GM21381 (cell line): ENCODE results near the gene SIM1.

Experiments used
- ATAC-seq: cut with Tn5 transposase; IDR thresholded peaks from one replicate; pipeline ENCODE4 v1.9.1; 2021; ENCODE audit warnings: mild to moderate bottlenecking, moderate library complexity; ENCODE audit not compliant: unreplicated experiment

Gene SIM1

DNA sequence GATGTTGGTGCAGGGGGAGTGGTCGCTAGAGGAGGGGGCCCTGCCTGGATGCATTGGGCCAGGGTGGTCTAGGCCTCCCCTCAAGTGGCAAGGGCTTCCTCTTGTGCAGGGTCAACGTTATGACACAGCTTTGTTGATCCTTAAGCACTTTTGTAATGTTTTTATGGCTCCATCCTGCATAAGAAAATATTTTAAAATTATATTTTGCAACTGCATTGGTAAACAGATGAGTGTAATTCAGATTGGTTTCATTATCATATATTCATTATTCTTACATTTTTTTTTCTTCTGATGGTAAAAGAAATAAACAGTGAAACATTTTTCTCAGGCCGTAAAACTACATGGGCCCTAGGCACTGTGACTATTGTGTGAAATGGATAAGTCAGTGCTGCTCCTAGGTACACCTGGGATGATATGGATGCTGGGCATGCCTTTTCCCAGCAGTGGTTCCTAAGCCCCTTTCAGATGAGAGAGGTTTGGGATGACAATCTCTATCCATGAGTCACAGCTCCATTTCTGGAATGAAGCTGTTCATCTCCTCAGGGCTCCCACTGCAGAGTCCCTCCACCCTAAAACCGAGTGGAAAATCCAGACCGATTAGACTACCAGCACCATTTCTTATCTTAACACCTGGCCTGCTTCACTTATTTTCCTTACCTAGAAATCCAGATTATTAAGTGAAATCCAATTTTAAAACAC lies 5.8 kb upstream of the SIM1 start:
- ATAC-seq, result no peak

DNA sequence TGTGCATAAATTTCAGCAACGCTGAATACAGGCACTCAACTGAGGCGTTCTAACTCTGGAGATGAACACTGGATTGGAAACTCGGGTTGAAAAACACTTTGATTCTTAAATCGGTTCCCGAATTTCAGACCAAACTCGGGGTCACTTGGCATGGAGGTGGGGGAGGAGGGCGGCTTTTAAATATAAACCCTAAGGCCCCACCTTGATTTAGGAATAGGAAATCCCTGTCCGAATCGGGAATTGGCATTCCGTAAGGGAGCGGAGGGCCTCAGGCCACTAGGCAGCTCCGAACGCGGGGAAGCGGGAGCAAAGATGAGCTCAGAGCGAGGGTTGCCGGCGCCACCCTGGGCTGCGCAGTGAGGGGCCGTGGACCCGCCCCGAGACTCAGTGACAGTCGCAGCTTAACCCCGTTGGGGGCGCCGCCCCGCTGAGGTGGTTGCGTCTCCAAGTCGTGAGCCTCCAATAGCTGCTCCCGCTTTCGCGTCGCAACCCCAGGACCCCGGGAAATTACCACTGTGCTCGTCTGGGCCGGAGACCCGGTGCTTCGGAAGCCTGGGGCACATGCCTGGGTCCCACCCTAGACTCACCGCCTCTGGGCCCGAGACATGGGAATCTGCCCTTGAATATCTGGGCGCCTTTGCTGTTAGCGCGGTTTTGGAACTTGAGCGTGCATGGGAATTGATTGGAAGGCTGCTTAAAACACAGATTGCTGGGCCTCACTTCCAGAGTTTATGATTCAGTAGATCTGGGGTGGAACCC lies 4.6 kb upstream of the SIM1 start:
- ATAC-seq, result no peak

DNA sequence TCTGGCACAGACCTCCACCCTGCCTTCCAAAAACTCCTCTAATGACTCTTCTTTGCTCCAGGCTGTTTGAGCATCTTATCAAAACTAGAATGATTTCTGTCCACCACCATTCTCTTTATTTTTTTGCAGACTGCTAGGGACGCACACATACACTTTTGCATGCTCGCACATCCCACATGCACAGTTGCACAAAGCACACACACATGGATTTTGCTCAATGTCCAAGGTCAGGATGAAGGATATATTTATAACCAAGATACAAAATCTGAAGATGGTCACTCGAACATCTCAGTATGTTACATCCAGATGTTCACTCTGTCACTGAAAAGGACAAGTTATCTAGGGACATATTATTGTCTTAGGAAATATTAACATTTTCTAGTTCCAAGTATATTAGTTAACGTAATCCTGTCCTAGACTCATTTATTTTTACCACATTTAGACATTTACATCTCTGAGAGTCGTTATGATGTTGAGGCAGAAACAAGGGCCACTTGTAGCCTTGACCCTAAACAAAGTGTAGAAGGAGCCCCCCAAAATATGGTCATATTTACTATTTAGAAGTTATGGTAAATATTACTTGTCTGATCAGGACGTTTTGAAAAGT lies 3.4 kb upstream of the SIM1 start:
- no peak for ATAC-seq

DNA sequence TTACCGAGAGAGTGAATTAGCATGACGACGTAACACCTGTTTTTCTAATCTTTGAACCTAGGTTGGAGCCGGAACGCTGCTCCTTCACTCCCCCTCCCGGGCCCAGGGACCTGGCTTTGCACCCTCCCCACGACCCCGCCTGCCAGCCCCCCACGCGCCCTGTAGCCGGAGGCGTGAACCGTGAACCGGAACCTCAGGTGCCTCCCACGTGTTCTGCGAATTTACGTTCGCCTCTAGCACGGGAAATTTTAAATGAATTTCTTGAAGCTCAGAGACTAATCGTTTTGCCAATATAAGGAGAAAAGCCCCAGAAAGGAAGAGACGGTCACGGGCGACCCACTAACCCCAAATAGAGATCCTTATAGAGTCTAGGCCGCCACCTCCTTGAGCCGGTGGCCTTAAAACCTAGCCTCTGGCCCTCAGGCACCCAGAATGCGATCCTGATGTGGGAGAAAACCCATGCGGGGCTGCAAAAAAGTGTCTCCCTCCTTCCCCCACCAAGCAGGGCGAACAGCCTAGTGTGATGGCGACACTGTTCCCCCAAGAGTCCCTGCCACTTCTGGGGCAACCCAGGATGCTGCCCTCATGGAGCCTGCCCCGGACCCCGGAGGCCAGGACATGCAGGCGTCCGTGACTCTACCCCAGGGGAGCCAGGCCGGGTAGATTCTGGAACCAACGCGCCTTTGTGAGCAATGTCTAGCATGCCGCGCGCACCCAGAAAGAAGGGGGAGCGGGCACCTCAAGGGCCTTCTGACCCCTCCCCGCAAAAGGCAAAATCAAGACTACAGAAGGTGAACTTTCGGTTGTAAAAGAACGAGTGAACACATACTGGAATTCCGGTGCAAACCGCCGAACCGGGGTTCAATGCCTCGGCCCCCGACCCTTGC lies 2.7 kb upstream of the SIM1 start:
- no peak for ATAC-seq

DNA sequence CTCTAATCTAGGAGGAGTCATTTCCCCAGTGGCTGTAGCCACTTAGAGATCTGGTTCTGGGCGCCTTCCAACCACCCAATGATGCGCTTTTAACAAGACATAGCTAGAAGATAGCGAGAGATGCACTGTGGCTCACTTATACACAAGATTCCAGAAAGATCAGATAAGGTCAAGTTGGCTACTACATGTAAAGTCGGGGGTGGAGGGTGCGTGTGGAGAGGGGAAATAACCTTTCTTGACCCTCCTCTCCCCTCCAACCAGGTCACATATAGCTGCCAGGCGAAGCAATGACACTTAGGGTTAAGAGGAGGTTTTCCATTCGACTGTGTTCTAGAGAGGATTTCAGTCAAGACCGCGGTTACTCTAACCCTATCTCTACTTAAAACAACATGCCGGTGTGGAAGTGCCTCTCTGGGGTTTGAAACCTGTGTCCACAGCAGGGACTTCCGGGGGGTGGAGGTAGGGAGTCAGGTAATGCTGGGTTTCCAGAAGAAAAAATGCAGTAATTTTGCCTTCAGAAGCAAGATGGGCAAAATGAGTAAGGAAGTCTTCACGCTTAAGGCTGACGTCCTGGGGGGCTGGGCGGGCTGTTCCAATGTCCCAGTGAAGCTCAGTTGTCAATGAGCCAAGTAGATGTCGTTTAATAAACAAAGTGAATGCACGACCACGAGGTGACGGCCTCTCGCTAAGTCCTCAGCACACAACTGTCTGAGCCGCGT lies 1.8 kb upstream of the SIM1 start:
- ATAC-seq, result no peak

DNA sequence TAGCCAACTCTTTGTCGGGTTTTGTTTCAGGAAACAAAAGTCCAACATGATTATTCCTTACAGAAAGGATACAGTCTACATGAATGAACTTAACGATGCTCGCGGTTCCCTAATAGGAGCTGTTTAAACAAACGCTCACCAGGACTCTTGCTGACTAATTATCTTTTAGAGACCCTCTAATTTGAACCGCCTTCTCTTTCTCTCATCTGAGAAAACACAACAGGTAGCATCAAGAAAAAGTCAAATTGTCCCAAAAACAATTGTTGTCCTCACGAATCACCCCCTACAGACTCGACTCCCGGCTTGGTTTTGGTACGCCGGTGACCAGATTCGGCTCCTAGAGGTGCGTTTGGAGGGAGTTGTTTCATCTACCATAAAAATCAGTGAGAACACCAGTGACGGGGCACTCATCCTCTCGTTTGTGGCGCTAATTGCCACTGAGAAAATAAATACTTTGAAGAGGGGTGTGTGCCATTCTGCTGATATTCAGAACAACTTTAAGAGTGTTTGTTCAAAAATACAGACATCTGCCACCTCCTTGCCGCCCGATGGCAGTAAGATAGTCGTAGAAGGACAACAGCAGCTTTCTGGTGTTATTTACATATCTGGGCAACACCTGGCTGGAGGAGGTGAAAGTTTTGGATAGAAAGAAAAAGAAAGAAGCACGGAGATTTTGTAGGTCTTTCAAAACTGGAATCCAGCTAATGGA lies 1.1 kb upstream of the SIM1 start:
- no peak for ATAC-seq

DNA sequence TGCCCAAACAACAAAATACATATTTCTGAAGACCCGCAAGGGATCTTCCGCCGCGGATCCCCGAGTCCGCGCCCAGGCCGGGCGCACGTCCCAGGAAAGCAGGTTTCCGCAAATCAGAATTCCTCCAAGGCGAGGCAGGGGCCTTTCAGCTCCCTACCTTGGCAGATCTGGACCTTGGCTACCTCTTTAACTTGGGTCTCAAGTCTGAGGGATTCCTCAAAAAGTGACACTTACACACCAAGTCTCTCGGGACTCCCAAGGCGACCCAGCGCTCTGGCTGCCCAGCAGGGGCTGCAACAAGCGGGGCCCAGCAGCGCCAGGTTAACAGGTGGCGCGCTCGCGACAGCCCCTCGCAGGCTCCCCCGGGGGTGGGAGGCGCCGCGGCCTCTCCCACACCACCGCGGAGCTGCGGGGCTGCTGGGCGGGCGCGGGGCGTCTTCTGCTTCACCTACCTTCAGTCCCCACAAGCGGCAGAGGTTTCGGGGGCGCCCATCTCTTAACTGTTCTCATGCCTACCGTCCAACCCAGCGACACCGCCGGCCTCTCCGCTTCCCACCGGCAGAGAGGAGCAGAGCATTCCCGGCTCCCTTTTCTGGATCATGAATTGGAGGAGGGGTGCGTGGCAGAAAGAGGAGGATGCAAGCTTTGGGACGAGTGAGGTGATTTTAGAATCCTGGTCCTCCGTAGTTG lies 414 bp downstream of the SIM1 start:
- ATAC-seq, result no peak

DNA sequence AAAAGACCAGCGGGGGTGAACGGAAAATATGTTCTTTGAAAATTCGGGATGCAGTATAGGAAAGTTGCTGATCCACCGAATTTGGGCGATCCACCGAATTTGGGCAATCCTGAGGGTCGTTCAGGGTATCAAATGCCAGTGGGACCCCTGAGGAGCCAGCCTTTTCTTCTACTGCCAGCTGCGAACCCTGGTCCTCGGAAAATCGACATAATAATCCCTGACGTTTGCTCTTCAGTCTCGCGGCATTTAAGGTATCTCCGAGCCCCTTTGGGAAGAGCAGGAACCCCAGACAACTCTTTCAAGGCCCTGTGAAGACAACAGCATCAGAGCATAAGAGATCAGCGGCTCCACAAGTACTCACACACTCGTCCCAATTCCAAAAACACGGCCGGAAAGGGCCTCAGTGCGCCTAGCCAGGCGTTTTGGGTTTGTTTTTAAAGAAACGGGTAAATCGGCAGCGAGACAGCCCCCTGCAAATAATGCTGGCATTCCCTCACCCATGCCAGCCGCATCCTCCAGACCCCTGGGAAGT lies 1.0 kb downstream of the SIM1 start:
- no peak for ATAC-seq

DNA sequence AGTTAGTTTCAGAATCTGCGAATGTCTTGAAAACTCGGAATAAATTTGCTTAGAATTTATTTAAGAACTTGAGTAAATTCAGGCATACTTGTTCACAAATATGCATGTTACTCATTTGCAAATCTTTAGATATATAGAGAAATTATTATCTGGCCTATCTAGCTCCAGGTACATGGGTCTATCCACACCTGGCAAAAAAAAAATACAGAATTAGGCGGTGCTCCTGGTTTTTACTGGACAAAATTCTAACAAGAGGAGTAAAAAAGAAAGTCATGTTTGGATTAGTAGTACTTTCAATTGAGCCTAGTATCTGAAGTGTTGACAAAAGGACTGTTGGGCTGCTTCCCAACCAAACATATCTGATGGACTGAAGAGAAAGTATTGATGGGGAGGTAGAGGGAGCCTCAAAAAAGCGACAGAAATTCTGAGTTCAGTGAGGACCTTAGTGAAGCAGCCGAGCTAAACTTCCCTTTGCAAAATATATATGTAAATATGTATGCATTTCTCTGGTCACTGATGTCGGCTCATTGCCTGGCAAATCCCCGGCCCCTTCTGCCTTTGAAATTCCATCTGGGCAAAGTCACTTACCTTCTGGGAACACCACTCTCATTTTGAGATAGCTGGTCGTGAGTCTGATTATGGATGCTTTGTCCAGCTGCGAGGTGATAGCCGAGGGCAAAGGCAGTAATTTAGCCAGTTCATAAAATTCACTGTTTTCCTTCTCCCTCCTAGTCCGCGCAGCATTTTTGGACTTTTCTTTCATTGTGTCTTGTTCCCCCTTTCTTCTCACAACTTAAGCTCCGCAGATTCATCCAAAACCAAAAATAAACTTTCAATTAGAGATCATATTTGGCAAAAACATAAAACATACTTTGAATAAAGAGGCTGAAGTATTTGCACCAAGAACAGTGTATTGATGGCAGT lies 1.8 kb downstream of the SIM1 start:
- ATAC-seq, result no peak

DNA sequence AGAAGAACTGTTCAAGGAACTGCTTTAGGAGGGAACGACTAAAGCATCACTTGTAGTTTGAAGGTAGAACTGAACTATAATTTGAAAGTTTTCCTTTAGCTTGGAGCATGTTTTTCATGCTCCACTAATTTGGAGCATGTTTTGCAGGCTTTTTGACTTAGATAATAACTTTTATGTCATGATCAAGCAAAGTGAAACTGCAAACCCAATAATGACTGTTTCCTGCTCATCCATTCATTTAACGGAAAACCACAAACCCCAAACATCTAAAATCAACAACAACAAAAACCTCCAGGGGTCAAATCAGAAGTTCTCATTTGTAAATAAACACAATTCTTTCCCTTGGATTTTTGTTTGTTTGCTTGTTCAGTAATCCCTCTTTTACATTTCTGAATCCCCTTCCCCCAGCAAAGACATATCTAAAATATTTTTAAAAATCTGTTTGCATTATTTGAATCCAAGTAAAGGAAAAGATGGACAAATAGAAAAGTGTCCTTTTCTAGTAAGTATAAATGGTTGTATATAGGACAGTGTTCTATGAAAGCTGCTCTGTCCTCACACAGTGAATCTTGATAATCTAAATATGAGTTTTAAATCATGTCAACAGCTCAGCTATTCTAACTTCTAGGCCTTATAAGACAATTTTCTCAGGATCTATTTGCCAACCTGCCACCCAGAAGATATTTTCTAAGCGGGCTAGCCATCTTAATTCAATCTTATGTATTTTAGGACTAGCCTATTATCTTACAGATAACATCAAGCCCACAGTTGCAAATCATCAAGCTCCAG lies 2.6 kb downstream of the SIM1 start:
- ATAC-seq, result no peak

DNA sequence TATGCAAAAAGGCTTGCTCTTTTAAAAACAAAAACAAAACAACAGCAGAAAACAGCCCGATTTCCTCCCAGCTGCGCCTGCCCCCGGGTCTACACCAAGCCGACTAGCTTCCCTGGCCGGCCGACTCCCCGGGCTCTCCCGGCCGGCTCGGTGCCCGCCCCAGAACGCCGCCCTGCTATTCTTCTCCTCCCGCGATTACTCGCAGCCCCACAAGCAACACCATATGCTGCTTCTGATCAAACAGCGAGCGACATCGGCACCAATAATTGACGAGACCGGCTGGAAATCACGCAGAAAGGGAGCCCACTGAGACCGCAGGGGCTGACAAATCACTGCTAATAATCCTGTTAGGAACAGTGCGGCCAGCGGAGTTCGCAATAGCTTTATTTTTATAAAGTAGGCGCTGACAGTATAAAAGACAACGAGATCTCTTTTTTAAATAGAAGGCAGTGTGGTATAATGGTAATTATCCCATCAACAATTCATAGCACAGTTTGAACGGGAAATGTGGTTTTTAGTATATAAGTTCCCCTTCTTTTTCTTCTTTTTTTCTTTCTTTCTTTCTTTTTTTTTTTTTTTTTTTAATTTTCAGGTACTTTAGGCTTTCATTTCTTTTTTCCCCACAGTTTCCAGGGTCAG lies 3.3 kb downstream of the SIM1 start:
- no peak for ATAC-seq

DNA sequence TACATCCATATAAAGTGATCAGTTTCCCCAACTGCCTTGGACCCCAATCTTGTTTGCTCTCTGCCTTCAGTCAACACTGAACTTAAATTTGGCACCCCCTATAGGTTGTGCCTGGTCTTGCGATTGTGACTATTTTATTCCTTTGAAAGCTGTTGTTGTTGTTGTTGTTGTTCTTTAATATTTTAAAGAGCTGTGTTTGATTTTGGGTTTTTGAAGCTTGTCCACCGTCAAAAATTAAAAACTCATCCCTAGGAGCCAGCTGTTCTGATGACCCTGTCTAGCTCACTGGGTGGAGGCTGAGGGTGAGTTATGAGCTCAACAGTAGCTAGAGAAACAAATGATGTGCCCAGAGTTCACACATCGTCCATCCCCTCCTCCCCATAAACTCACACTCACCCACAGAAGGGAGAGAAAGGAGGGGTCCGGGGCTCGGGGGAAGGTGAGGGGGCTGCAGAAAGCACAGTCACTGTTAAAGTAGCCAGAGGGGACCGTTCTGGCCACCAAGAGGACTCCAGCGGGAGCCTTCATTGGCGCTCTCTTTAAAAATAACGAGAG lies 4.0 kb downstream of the SIM1 start:
- no peak for ATAC-seq

DNA sequence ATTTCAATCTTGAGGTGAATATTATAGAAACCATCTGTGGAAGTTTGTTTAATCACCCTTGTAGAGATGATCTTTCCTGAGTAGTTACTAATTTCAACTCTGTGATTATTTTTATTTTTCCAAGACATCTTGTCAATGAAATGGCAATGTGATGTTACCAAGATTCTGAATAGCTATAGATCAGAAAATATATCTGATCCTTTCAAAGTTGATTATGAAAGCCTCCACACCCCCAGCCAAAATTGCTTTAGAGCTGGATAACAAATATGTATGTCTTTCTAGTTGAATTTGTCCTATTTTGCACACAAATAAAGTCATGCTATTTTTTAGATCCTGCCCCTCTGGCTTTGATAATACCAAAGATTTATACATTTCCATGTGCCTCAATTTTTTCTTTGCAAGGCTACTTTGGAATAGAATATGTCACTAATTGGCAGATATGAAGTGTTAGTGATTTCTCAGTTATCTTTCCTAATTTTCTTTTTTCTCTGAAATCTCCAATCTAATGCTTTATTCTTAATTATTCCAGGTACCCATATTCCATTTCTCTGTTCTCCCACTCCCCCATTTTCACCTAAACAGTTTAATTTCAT lies 5.0 kb downstream of the SIM1 start:
- ATAC-seq, result no peak

DNA sequence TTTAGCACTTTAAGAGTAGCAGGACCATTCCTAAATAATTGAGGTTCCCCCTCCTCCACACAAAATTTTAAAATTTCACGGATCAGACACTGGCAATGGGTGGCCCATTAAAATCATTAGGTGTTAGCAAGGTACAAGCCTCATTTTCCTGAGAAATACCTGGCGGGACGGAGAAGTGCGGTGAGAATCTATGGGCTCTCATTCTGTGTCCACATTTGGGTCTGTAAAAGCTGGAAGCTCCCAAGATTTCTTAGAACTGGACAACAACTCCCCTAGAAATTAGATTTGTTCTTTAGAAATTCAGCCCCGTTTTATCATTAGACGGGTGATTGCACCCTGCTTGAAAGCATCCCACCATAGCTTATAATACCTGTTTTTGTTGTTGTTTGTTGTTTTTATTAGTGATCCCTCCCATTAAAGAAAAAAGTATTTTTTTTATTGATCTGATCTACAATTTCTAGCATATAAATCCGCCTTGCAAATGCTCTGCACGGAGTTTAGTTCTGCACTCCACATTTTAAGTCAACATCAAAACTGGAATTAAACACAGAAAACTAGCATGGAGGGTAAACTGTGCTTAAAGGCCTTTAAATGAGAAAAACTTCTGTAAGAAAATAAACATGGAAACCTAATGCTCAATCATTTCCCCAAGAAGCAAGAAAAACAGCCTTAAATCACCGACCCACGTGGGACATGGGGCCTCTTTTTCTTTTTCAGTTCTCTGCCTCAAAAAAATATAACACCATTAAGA lies 5.7 kb downstream of the SIM1 start:
- ATAC-seq, result no peak

DNA sequence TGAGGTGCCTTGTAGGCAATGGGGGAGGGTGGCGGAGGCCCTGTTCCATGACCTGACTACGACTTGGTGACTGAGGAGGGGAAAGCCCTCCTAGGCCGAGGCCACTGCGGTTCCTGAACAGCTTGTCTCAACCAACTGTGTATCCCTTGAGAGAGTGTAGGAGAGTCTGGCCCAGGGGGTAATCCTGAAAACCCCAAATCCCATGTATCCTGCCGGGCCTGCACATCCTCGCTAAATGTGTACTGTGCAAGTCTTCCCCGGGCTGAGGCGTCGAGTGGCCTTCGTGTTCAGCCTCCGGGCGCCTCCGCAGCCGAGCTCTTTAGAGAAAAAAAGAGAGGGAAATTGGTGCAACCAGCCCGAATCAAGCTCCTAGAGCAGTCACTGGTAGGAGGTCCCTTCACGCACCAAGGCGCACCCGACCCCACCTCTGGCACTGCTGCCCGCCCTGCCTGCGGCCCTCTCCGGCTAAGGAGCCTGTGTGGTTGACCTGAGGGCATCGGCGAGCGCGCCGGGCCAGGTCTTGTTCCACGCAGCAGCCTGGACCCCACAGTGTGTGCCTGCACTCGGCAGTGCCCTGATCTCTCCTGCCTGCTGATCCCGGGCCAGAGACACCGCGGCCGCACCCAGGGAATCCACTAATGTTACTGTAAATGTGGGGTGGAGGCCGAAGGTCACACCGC lies 7.3 kb downstream of the SIM1 start:
- ATAC-seq, result no peak
